Stimulated activated naive B cell treated with anti-CD40 and anti-IgM and Interleukin-4, amounts not matched to agents 10 μg/mL and 1 μg/mL and 100 μg/mL, for 72 hours (primary cell): Measurements from ENCODE around the gene PAQR4.

Experiments
- ATAC-seq, 2 donors: fragments of 150-1000 bp; cut with Tn5 transposase; replicated peaks; 2 replicates each; pipeline ENCODE4 v1.10.0; 2021; ENCODE audit warnings: moderate library complexity in 1 of 2
- DNase-seq: peaks from one replicate; pipeline ENCODE4 v3.0.0; 2021
- H3K27ac Mint-ChIP-seq: one replicate; pipeline ENCODE4 v1.8.0; 2022; ENCODE audit warnings: mild to moderate bottlenecking, mixed read lengths
- H3K27me3 Mint-ChIP-seq, 2 donors: one replicate each; pipeline ENCODE4 v1.8.0; 2022; ENCODE audit warnings: mixed read lengths in 2 of 2
- H3K36me3 Mint-ChIP-seq, 2 donors: one replicate each; pipeline ENCODE4 v1.8.0; 2022; ENCODE audit warnings: mixed read lengths in 2 of 2, mild to moderate bottlenecking in 1 of 2
- H3K4me1 Mint-ChIP-seq, 2 donors: one replicate each; pipeline ENCODE4 v1.8.0; 2022; ENCODE audit warnings: mixed read lengths in 2 of 2, mild to moderate bottlenecking in 1 of 2
- H3K4me3 Mint-ChIP-seq, 2 donors: one replicate each; pipeline ENCODE4 v1.8.0; 2022; ENCODE audit warnings: mild to moderate bottlenecking in 2 of 2, mixed read lengths in 2 of 2, moderate library complexity in 1 of 2
- H3K9me3 Mint-ChIP-seq, 2 donors: one replicate each; pipeline ENCODE4 v1.8.0; 2022; ENCODE audit warnings: mixed read lengths in 2 of 2, mild to moderate bottlenecking in 1 of 2

PAQR4 gene

GRCh38 chr16:2975161-2975795, 6.1 kb downstream of the PAQR4 start:
- no peaks in the 10 kb centered on the region for H3K9me3 Mint-ChIP-seq
- H3K36me3 Mint-ChIP-seq: peaks cover 10 to 17% of the 10 kb centered on the region in 2 donors
- H3K4me3 Mint-ChIP-seq: no peak overlapping the region
- DNase-seq: no peak
- no peak for ATAC-seq
- H3K27ac Mint-ChIP-seq: no peak overlapping the region
- H3K27me3 Mint-ChIP-seq: peaks cover 15 to 18% of the 10 kb centered on the region in 2 donors
- peaks cover 8 to 18% of the 10 kb centered on the region in 2 donors for H3K4me1 Mint-ChIP-seq

GRCh38 chr16:2976201-2976600, 7.1 kb downstream of the PAQR4 start:
- no peak overlapping the region for H3K27ac Mint-ChIP-seq
- H3K4me1 Mint-ChIP-seq: peaks cover 2 to 15% of the 10 kb centered on the region in 2 donors
- no peaks in the 10 kb centered on the region for H3K9me3 Mint-ChIP-seq
- H3K4me3 Mint-ChIP-seq: no peak overlapping the region
- peaks cover 9 to 12% of the 10 kb centered on the region in 2 donors for H3K36me3 Mint-ChIP-seq
- no peak for ATAC-seq
- peaks cover 6 to 11% of the 10 kb centered on the region in 2 donors for H3K27me3 Mint-ChIP-seq
- no peak for DNase-seq

- H3K9me3 Mint-ChIP-seq: no peaks in the 10 kb centered on the region
- H3K4me1 Mint-ChIP-seq: peaks cover 3 to 17% of the 10 kb centered on the region in 2 donors
- peaks cover 5 to 10% of the 10 kb centered on the region in 2 donors for H3K27me3 Mint-ChIP-seq
- peaks cover 7 to 11% of the 10 kb centered on the region in 2 donors for H3K36me3 Mint-ChIP-seq
- ATAC-seq: no peak
- DNase-seq: no peak
- H3K4me3 Mint-ChIP-seq: no peak overlapping the region
- no peak overlapping the region for H3K27ac Mint-ChIP-seq
Observed at GRCh38 chr16:2976673-2977072, 7.5 kb downstream of the PAQR4 start.

DNA sequence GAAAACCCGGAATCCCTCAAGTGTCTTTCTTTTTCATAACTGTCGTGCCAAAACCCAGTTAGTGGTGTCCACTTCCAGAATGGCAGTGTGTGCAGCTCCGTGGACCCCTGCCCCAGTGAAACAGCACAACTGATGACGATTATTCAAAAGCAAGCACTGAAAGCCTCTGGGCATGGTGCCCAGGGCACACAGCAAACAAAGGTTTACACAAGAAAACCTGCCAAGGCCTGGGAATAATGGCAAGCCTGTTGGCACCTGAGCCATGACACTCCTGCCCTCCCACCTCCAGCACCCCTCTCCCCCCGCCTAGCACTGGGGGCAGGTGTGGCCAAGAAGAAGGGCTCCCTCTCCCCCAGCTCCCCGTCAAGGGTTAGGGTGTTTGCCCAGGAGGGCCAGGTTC, 8.3 kb downstream of the PAQR4 start:
- ATAC-seq: no peak
- H3K9me3 Mint-ChIP-seq: no peaks in the 10 kb centered on the region
- H3K4me3 Mint-ChIP-seq: no peak overlapping the region

GRCh38 chr16:2979669-2980226, 10.6 kb downstream of the PAQR4 start:
- peak overlapping the region; percentile 94 for H3K27ac Mint-ChIP-seq
- peaks cover 10 to 39% of the 10 kb centered on the region in 2 donors for H3K4me1 Mint-ChIP-seq
- ATAC-seq: peak; percentile 10 to 12
- no peaks in the 10 kb centered on the region for H3K9me3 Mint-ChIP-seq
- H3K27me3 Mint-ChIP-seq: peaks cover 0 to 5% of the 10 kb centered on the region in 2 donors
- H3K4me3 Mint-ChIP-seq: peak overlapping the region; percentile 89 to 90
- peaks cover 0 to 5% of the 10 kb centered on the region in 2 donors for H3K36me3 Mint-ChIP-seq
- DNase-seq: no peak

More for the DNA sequence above, 8.3 kb downstream of the PAQR4 start:
- peaks cover 4 to 5% of the 10 kb centered on the region in 2 donors for H3K27me3 Mint-ChIP-seq
- no peak for DNase-seq
- H3K36me3 Mint-ChIP-seq: peaks cover 5% of the 10 kb centered on the region in 2 donors
- no peak overlapping the region for H3K27ac Mint-ChIP-seq
- H3K4me1 Mint-ChIP-seq: peaks cover 7 to 25% of the 10 kb centered on the region in 2 donors

DNA sequence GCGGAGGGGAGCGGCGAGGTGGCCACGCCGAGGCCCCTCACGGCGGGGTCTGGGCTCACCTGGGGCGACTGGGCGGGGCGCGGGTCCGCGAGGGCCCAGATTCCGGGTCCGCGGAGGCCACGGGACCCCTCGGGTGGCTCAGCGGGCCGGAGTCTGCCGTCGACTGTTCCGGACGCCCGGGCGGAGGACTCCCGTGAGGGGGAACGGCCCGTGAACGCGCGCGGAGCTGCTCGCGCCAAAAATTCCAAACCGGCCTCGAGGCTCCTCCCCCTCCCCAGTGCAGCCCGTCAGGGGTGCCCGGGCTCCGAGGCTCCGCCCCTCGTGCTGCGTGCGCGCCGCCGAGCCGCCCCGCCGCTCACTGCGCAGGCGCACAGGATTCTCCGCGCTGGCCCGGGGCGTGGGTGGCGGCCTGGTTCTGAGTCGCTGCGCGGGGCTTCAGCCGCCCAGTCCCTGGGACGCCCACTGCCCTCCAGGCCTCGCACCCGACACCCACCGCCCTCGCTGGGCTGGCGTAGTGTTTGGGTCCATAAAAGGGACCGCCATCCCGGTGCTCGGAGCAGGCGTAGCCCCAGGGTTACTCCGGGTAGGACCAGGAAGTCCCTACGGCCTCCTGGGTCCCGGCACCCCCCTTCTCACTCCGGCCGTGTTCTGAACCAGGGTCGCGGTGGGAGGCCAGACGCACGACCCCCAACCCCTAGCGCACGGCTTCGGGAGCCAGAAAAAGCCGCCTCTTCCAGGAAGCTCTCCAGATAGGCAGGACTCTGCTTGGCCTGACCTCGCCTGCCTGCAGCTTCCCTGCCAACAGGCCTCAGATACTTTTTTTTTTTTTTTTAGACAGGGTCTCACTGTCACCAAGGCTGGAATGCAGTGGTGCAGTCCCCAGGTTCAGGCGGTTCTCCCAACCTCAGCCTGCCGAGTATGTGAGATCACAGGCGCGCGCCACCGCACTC, 11.4 kb downstream of the PAQR4 start, which contains the start of gene PKMYT1:
Gene PKMYT1, minus strand, starts transcription at position 220 of the 950 bp plus-strand sequence. CDS start 789 bp downstream, outside the sequence.
- Mint-ChIP-seq H3K27ac (peak within 1 kb of the TSS; percentile 94), H3K4me1 (peaks cover 10 to 39% of the 10 kb centered on the region in 2 donors), H3K36me3 (peaks cover 0 to 5% of the 10 kb centered on the region in 2 donors), H3K27me3 (peaks cover 0 to 5% of the 10 kb centered on the region in 2 donors), H3K4me3 (peak within 1 kb of the TSS; percentile 89 to 90), H3K9me3 (no peaks in the 10 kb centered on the region)
- ATAC-seq (peak; percentile 87 to 90), DNase-seq (peak; percentile 95)

GRCh38 chr16:2981177-2981898, 12.2 kb downstream of the PAQR4 start:
- ATAC-seq (no peak), DNase-seq (no peak)
- Mint-ChIP-seq H3K27me3 (peaks cover 0 to 5% of the 10 kb centered on the region in 2 donors), H3K9me3 (no peaks in the 10 kb centered on the region), H3K4me1 (peaks cover 10 to 39% of the 10 kb centered on the region in 2 donors), H3K4me3 (peak overlapping the region; percentile 66 to 90), H3K36me3 (peaks cover 0 to 5% of the 10 kb centered on the region in 2 donors), H3K27ac (peak overlapping the region; percentile 91)

GRCh38 chr16:2981899-2982250, 12.7 kb downstream of the PAQR4 start:
- no peaks in the 10 kb centered on the region for H3K9me3 Mint-ChIP-seq
- DNase-seq: no peak
- H3K27ac Mint-ChIP-seq: peak overlapping the region; percentile 56
- peaks cover 0 to 4% of the 10 kb centered on the region in 2 donors for H3K36me3 Mint-ChIP-seq
- H3K4me1 Mint-ChIP-seq: peaks cover 10 to 39% of the 10 kb centered on the region in 2 donors
- peaks cover 5% of the 10 kb centered on the region in 2 donors for H3K27me3 Mint-ChIP-seq
- peak overlapping the region; percentile 66 to 69 for H3K4me3 Mint-ChIP-seq
- ATAC-seq: no peak

GRCh38 chr16:2982402-2982801, 13.3 kb downstream of the PAQR4 start:
- ATAC-seq (no peak), DNase-seq (no peak)
- H3K4me1 Mint-ChIP-seq: peaks cover 10 to 39% of the 10 kb centered on the region in 2 donors
- peaks cover 5% of the 10 kb centered on the region in 2 donors for H3K27me3 Mint-ChIP-seq
- peak overlapping the region; percentile 14 to 53 for H3K4me3 Mint-ChIP-seq
- H3K27ac Mint-ChIP-seq: no peak overlapping the region
- H3K9me3 Mint-ChIP-seq: no peaks in the 10 kb centered on the region
- peaks cover 0 to 4% of the 10 kb centered on the region in 2 donors for H3K36me3 Mint-ChIP-seq

- Mint-ChIP-seq H3K9me3 (no peaks in the 10 kb centered on the region), H3K27ac (peak overlapping the region; percentile 31), H3K4me1 (peaks cover 10 to 39% of the 10 kb centered on the region in 2 donors), H3K36me3 (peaks cover 0 to 4% of the 10 kb centered on the region in 2 donors), H3K27me3 (peaks cover 6 to 17% of the 10 kb centered on the region in 2 donors), H3K4me3 (peak overlapping the region; percentile 70 to 79)
- DNase-seq (peak; percentile 37), ATAC-seq (peak; percentile 45 to 46)
Observed at GRCh38 chr16:2983706-2984136, 14.6 kb downstream of the PAQR4 start.

DNA sequence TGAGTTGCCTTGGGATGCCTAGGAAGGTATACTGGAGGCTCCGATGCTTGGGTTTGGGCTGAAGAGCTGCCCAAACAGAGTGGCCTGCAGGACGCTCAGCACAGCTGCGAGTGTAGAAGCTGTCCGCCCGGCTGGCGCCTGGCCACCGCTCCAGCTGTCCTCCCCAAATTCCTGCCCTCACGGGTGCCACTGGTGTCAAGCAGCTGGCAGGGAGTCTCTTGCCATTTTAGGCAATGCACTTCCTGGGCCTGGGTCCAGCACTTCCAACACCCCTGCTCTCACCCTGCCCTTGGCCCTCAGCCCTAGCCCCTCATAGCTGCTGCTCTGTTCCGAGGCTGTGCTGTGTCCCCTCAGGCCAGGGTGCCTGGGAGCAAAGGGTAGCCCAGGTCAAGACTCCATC, 16.3 kb downstream of the PAQR4 start:
- no peak overlapping the region for H3K27ac Mint-ChIP-seq
- no peaks in the 10 kb centered on the region for H3K9me3 Mint-ChIP-seq
- H3K36me3 Mint-ChIP-seq: no peaks in the 10 kb centered on the region
- peaks cover 10 to 24% of the 10 kb centered on the region in 2 donors for H3K27me3 Mint-ChIP-seq
- peaks cover 8 to 32% of the 10 kb centered on the region in 2 donors for H3K4me1 Mint-ChIP-seq
- ATAC-seq: no peak
- no peak overlapping the region for H3K4me3 Mint-ChIP-seq
- DNase-seq: no peak

- no peak overlapping the region for H3K4me3 Mint-ChIP-seq
- H3K9me3 Mint-ChIP-seq: no peaks in the 10 kb centered on the region
- peaks cover 10 to 24% of the 10 kb centered on the region in 2 donors for H3K27me3 Mint-ChIP-seq
- H3K4me1 Mint-ChIP-seq: peaks cover 8 to 29% of the 10 kb centered on the region in 2 donors
- DNase-seq (no peak), ATAC-seq (no peak)
- no peaks in the 10 kb centered on the region for H3K36me3 Mint-ChIP-seq
- no peak overlapping the region for H3K27ac Mint-ChIP-seq
Observed at GRCh38 chr16:2985893-2986355, 16.8 kb downstream of the PAQR4 start.

- Mint-ChIP-seq H3K27me3 (peaks cover 10 to 24% of the 10 kb centered on the region in 2 donors), H3K4me3 (no peak overlapping the region), H3K9me3 (no peaks in the 10 kb centered on the region), H3K27ac (no peak overlapping the region), H3K36me3 (no peaks in the 10 kb centered on the region), H3K4me1 (peaks cover 7 to 21% of the 10 kb centered on the region in 2 donors)
- no peak for ATAC-seq
- no peak for DNase-seq
Observed at GRCh38 chr16:2986623-2987188, 17.6 kb downstream of the PAQR4 start.
